Osteocyte (in vitro differentiated cells): ENCODE results near the gene SEBOX. TPM values are rescaled to one million over a fixed set of nuclear protein-coding genes. Genes with fewer than 3 reads are reported as not detected.

Experiments
- DNase-seq: peaks from one replicate; pipeline ENCODE4 v3.0.0; 2021; ENCODE audit warnings: mixed read lengths; ENCODE audit not compliant: unreplicated experiment; ENCODE audit errors: extremely low spot score
- H3K27ac Mint-ChIP-seq: one replicate; pipeline ENCODE4 v1.8.0; 2021; ENCODE audit warnings: mild to moderate bottlenecking, mixed read lengths; ENCODE audit not compliant: unreplicated experiment
- H3K27me3 Mint-ChIP-seq: one replicate; pipeline ENCODE4 v1.8.0; 2021; ENCODE audit warnings: mixed read lengths; ENCODE audit not compliant: unreplicated experiment
- H3K36me3 Mint-ChIP-seq: one replicate; pipeline ENCODE4 v1.8.0; 2021; ENCODE audit warnings: mixed read lengths; ENCODE audit not compliant: unreplicated experiment
- H3K4me1 Mint-ChIP-seq: one replicate; pipeline ENCODE4 v1.8.0; 2021; ENCODE audit warnings: mixed read lengths; ENCODE audit not compliant: unreplicated experiment
- H3K4me3 Mint-ChIP-seq: one replicate; pipeline ENCODE4 v1.8.0; 2021; ENCODE audit warnings: mild to moderate bottlenecking, moderate library complexity, mixed read lengths; ENCODE audit not compliant: unreplicated experiment
- H3K9me3 Mint-ChIP-seq: one replicate; pipeline ENCODE4 v1.8.0; 2021; ENCODE audit warnings: mixed read lengths; ENCODE audit not compliant: unreplicated experiment
- CTCF ChIP-seq: fragments of 200-600 bp; sonication (generic); IDR thresholded peaks from 2 replicates; pipeline ENCODE4 v1.5.0; 2021; ENCODE audit warnings: antibody characterized with exemption, mild to moderate bottlenecking, moderate library complexity
- total RNA-seq: library from RNA; stranded (reverse); gene quantifications from 2 replicates; pipeline ENCODE4 v1.2.1, GENCODE V29; 2021

SEBOX gene
- total RNA-seq, 1 donor from 2014 or later = not detected

GRCh38 chr17:28402844-28403243 lies 37.8 kb upstream of the SEBOX start:
- DNase-seq = no peak
- H3K36me3 Mint-ChIP-seq = no peaks in the 10 kb centered on the region
- no peaks in the 10 kb centered on the region for H3K27me3 Mint-ChIP-seq
- no peak overlapping the region for H3K27ac Mint-ChIP-seq
- H3K4me3 Mint-ChIP-seq = no peak overlapping the region
- H3K4me1 Mint-ChIP-seq = peaks cover 17% of the 10 kb centered on the region
- H3K9me3 Mint-ChIP-seq = no peaks in the 10 kb centered on the region
- no peak for TF ChIP-seq CTCF

GRCh38 chr17:28402224-28402630 lies 37.2 kb upstream of the SEBOX start:
- Mint-ChIP-seq H3K36me3 (no peaks in the 10 kb centered on the region), H3K27ac (no peak overlapping the region), H3K9me3 (no peaks in the 10 kb centered on the region), H3K27me3 (no peaks in the 10 kb centered on the region), H3K4me3 (no peak overlapping the region), H3K4me1 (peaks cover 17% of the 10 kb centered on the region)
- DNase-seq = no peak
- TF ChIP-seq CTCF = no peak

- Mint-ChIP-seq H3K27me3 (no peaks in the 10 kb centered on the region), H3K36me3 (peaks cover 5% of the 10 kb centered on the region), H3K9me3 (no peaks in the 10 kb centered on the region), H3K4me1 (peaks cover 11% of the 10 kb centered on the region), H3K4me3 (no peak overlapping the region), H3K27ac (no peak overlapping the region)
- no peak for DNase-seq
- TF ChIP-seq CTCF = no peak
Measured at GRCh38 chr17:28399808-28400207, 34.8 kb upstream of the SEBOX start.

DNA sequence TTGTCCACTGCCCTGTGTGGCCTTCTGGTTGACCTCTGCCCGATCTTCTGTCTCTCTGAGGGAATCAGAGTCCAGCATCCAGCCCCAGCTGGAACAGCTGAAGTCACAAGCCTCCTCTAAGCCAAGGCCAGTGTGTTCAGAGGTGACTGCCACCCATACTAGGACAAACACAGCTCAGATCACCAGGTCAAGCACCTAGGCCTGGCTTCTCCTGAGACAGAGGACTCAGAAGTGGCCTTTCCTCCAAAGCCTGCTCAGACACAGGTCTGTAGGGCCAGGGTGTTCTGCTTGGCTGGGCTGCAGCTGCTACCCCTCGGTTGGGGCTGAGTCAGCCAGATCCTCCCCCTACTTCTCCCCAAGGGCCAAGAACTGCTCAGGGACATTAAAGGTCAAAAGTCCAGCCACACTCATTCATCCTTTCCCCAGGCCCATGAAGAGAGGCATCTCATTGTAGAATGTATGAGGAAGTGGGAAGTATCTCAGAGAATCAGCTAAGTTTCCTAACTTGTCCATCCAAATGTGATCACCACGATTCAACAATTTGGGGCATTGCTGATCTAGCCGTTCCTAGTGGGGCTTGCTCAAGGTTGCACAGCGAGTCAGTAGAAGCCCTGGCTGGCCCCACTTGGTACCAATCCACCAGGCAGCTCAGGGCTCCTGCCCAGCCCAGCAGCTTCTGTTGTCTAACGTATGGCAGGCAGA lies 33.4 kb upstream of the SEBOX start:
- peaks cover 12% of the 10 kb centered on the region for H3K36me3 Mint-ChIP-seq
- TF ChIP-seq CTCF = no peak
- H3K4me1 Mint-ChIP-seq = peaks cover 5% of the 10 kb centered on the region
- H3K9me3 Mint-ChIP-seq = no peaks in the 10 kb centered on the region
- H3K4me3 Mint-ChIP-seq = no peak overlapping the region
- H3K27me3 Mint-ChIP-seq = no peaks in the 10 kb centered on the region
- DNase-seq = no peak
- H3K27ac Mint-ChIP-seq = no peak overlapping the region

- no peak for DNase-seq
- H3K9me3 Mint-ChIP-seq = no peaks in the 10 kb centered on the region
- H3K27me3 Mint-ChIP-seq = no peaks in the 10 kb centered on the region
- H3K36me3 Mint-ChIP-seq = peaks cover 13% of the 10 kb centered on the region
- no peak overlapping the region for H3K27ac Mint-ChIP-seq
- H3K4me3 Mint-ChIP-seq = no peak overlapping the region
- H3K4me1 Mint-ChIP-seq = peaks cover 5% of the 10 kb centered on the region
- no peak for TF ChIP-seq CTCF
Measured at GRCh38 chr17:28397687-28398279, 32.8 kb upstream of the SEBOX start.
